Skeletal muscle cell (primary cell): ENCODE data around the gene PRKRIP1.

Experiments used
- DNase-seq: peaks from one replicate; pipeline ENCODE4 v3.0.0-alpha.2; 2010; ENCODE audit warnings: low read depth
- H3K4me3 ChIP-seq: 2 replicates; pipeline ENCODE4 v1.5.1; 2011; ENCODE audit warnings: low read depth, mild to moderate bottlenecking, control low read depth, low read length, moderate library complexity

PRKRIP1 gene

GRCh38 chr7:102426268-102427018 lies 30.3 kb downstream of the PRKRIP1 start:
- H3K4me3 ChIP-seq, result no peak overlapping the region
- DNase-seq, result no peak

- no peak for DNase-seq
- no peak overlapping the region for H3K4me3 ChIP-seq
These were observed 30.8 kb downstream of the PRKRIP1 start for GRCh38 chr7:102427019-102427405.

- no peak overlapping the region for H3K4me3 ChIP-seq
- DNase-seq, result no peak
These were observed 33.2 kb downstream of the PRKRIP1 start for GRCh38 chr7:102429141-102429899.

- no peak for DNase-seq
- no peak overlapping the region for H3K4me3 ChIP-seq
These were observed 35.6 kb downstream of the PRKRIP1 start for GRCh38 chr7:102431617-102432298.

GRCh38 chr7:102432442-102433218 lies 36.5 kb downstream of the PRKRIP1 start:
- DNase-seq, result no peak

GRCh38 chr7:102433219-102434038 lies 37.3 kb downstream of the PRKRIP1 start, which contains the start of gene ORAI2:
Gene ORAI2, plus strand, starts transcription at chr7:102433575. Its CDS starts 5,382 bp downstream, at chr7:102438957.
- no peak for DNase-seq
- peak within 1 kb of the TSS; percentile 80 for H3K4me3 ChIP-seq

More at GRCh38 chr7:102432442-102433218, 36.5 kb downstream of the PRKRIP1 start:
- peak overlapping the region; percentile 80 for H3K4me3 ChIP-seq

GRCh38 chr7:102434039-102434486 lies 37.9 kb downstream of the PRKRIP1 start:
- H3K4me3 ChIP-seq, result peak overlapping the region; percentile 80
- no peak for DNase-seq

- DNase-seq, result no peak
- no peak overlapping the region for H3K4me3 ChIP-seq
These were observed 40.0 kb downstream of the PRKRIP1 start for GRCh38 chr7:102436118-102436517.

GRCh38 chr7:102439963-102440795 lies 44.0 kb downstream of the PRKRIP1 start:
- DNase-seq, result peak; percentile 25
- H3K4me3 ChIP-seq, result no peak overlapping the region

- no peak for DNase-seq
- no peak overlapping the region for H3K4me3 ChIP-seq
These were observed 49.0 kb downstream of the PRKRIP1 start for GRCh38 chr7:102444961-102445673.

GRCh38 chr7:102445674-102446071 lies 49.5 kb downstream of the PRKRIP1 start:
- DNase-seq, result no peak
- no peak overlapping the region for H3K4me3 ChIP-seq

- H3K4me3 ChIP-seq, result no peak overlapping the region
- DNase-seq, result no peak
These were observed 50.4 kb downstream of the PRKRIP1 start for GRCh38 chr7:102446387-102447156.

GRCh38 chr7:102447311-102447710 lies 51.1 kb downstream of the PRKRIP1 start:
- no peak overlapping the region for H3K4me3 ChIP-seq
- no peak for DNase-seq

GRCh38 chr7:102449136-102449535 lies 53.0 kb downstream of the PRKRIP1 start:
- DNase-seq, result no peak
- no peak overlapping the region for H3K4me3 ChIP-seq

GRCh38 chr7:102450242-102450641 lies 54.1 kb downstream of the PRKRIP1 start:
- H3K4me3 ChIP-seq, result no peak overlapping the region
- DNase-seq, result no peak

- no peak overlapping the region for H3K4me3 ChIP-seq
- DNase-seq, result no peak
These were observed 55.4 kb downstream of the PRKRIP1 start for GRCh38 chr7:102451371-102452054.
